Measurements from ENCODE around the gene CCRL2.

The CCRL2 gene

DNA sequence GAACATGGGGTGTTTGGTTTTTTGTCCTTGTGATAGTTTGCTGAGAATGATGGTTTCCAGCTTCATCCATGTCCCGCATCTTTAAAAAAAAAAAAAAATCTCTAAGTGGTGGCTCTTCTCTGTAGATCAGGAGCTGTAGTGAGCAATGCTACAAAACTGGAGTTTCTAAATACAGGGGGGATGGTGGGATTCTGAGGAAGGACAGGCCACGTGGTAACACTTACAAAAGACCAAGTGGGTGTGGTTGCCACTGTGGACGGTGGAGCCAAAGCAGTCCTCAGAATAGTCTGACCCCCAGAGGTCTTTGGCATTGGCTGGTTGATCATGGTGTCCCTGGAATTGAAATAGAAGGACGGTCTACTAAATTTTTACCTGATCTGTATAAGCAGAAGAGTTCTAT, 7.7 kb downstream of the CCRL2 start:
- TF ChIP-seq ZBTB1 (tag by site-specific recombination; IDR thresholded peaks at IDR 0.05) (no peak), ZBTB17 (tag by site-specific recombination; IDR thresholded peaks at IDR 0.05) (no peak), ZNF777 (tag by site-specific recombination; IDR thresholded peaks at IDR 0.05; ENCODE audit: borderline replicate concordance) (no peak), ZNF433 (tag by site-specific recombination; IDR thresholded peaks at IDR 0.05; ENCODE audit: low read depth) (no peak), MZF1 (tag by site-specific recombination; IDR thresholded peaks at IDR 0.05; ENCODE audit: borderline replicate concordance) (no peak), GLIS2 (tag by site-specific recombination; IDR thresholded peaks at IDR 0.05) (no peak), ZNF76 (tag by site-specific recombination; IDR thresholded peaks at IDR 0.05; ENCODE audit: borderline replicate concordance, low read depth) (no peak)
- TF ChIP-seq, protein P1, sequence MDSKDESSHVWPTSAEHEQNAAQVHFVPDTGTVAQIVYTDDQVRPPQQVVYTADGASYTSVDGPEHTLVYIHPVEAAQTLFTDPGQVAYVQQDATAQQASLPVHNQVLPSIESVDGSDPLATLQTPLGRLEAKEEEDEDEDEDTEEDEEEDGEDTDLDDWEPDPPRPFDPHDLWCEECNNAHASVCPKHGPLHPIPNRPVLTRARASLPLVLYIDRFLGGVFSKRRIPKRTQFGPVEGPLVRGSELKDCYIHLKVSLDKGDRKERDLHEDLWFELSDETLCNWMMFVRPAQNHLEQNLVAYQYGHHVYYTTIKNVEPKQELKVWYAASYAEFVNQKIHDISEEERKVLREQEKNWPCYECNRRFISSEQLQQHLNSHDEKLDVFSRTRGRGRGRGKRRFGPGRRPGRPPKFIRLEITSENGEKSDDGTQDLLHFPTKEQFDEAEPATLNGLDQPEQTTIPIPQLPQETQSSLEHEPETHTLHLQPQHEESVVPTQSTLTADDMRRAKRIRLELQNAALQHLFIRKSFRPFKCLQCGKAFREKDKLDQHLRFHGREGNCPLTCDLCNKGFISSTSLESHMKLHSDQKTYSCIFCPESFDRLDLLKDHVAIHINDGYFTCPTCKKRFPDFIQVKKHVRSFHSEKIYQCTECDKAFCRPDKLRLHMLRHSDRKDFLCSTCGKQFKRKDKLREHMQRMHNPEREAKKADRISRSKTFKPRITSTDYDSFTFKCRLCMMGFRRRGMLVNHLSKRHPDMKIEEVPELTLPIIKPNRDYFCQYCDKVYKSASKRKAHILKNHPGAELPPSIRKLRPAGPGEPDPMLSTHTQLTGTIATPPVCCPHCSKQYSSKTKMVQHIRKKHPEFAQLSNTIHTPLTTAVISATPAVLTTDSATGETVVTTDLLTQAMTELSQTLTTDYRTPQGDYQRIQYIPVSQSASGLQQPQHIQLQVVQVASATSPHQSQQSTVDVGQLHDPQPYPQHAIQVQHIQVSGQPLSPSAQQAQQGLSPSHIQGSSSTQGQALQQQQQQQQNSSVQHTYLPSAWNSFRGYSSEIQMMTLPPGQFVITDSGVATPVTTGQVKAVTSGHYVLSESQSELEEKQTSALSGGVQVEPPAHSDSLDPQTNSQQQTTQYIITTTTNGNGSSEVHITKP (tag by site-specific recombination; IDR thresholded peaks at IDR 0.05) = no peak
- no peaks in the 10 kb centered on the region for H3K4me1 ChIP-seq (ENCODE audit: control insufficient read depth, insufficient read depth, low read length)
- H3K36me3 ChIP-seq (ENCODE audit: control insufficient read depth in 2 of 2, insufficient read depth in 1 of 2, low read length in 2 of 2) = no peaks in the 10 kb centered on the region
- H3K4me3 ChIP-seq (ENCODE audit: low read depth, low read length) = no peak overlapping the region
- no peak overlapping the region for H3K27ac ChIP-seq (ENCODE audit: extremely low read depth, low read depth, low read length)
- POLR2A ChIA-PET = no interaction called here
- H3K9me3 ChIP-seq (ENCODE audit: control insufficient read depth, insufficient read depth, low read depth, low read length) = no peaks in the 10 kb centered on the region
- CTCF ChIA-PET = no interaction called here

DNA sequence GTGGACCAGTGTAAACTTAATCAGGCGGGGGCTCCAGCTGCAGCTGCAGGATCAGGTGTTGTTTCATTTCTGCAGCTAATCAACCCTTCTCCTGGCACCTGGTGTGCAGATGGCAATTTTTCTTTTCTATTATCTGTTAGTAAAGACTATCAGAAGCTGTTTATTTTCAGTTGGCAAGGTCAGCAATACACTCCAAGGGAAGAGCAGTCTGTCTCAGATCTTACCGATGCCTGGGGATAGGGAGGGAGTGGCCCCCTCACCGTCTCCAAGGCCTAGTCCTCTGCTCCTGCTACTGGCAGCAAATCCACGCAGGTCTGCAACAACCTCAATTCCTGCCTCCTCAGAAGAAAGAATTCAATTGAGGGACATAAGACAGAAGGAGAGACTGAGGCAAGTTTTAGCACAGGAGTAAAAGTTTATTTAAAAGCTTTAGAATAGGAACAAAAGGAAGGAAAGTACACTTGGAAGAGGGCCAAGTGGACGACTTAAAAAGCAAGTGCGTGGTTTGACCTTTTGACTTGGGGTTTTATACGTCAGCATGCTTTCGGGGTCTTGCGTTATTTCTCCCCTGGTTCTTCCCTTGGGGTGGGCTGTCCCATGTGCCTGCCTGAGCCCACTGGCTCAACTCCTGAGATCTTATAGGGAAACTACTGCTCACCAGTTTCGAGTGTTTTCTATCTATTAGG, 9.2 kb downstream of the CCRL2 start:
- H3K36me3 ChIP-seq (ENCODE audit: control insufficient read depth in 2 of 2, insufficient read depth in 1 of 2, low read length in 2 of 2) = no peaks in the 10 kb centered on the region
- peak; percentile 42; the same call in 1 of the 2 replicates for TF ChIP-seq ZBTB17 (tag by site-specific recombination; IDR thresholded peaks at IDR 0.05)
- TF ChIP-seq ZNF664 (tag by site-specific recombination; IDR thresholded peaks at IDR 0.05) = no peak
- no peak for TF ChIP-seq REST (tag by site-specific recombination; IDR thresholded peaks at IDR 0.05)
- TF ChIP-seq GLI4 (tag by site-specific recombination; IDR thresholded peaks at IDR 0.05) = no peak
- TF ChIP-seq, protein P2, sequence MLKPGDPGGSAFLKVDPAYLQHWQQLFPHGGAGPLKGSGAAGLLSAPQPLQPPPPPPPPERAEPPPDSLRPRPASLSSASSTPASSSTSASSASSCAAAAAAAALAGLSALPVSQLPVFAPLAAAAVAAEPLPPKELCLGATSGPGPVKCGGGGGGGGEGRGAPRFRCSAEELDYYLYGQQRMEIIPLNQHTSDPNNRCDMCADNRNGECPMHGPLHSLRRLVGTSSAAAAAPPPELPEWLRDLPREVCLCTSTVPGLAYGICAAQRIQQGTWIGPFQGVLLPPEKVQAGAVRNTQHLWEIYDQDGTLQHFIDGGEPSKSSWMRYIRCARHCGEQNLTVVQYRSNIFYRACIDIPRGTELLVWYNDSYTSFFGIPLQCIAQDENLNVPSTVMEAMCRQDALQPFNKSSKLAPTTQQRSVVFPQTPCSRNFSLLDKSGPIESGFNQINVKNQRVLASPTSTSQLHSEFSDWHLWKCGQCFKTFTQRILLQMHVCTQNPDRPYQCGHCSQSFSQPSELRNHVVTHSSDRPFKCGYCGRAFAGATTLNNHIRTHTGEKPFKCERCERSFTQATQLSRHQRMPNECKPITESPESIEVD (tag by site-specific recombination; IDR thresholded peaks at IDR 0.05) = no peak
- no peaks in the 10 kb centered on the region for H3K4me1 ChIP-seq (ENCODE audit: control insufficient read depth, insufficient read depth, low read length)
- H3K27ac ChIP-seq (ENCODE audit: extremely low read depth, low read depth, low read length) = no peak overlapping the region
- CTCF ChIA-PET = no interaction called here
- POLR2A ChIA-PET = no interaction called here
- H3K4me3 ChIP-seq (ENCODE audit: low read depth, low read length) = no peak overlapping the region
- no peaks in the 10 kb centered on the region for H3K9me3 ChIP-seq (ENCODE audit: control insufficient read depth, insufficient read depth, low read depth, low read length)
